K562 (cell line): ENCODE results near the gene KIF24. TPM values are rescaled to one million over a fixed set of nuclear protein-coding genes. Genes with fewer than 3 reads are reported as not detected.

Experiments used
- ATAC-seq: fragments of 200-7000 bp; cut with Tn5 transposase; 3 replicates; pipeline ENCODE4 v1.9.1; 2020; ENCODE audit warnings: moderate library complexity
- BruUV-seq: library from RNA; stranded (reverse); fragments of 400-500 nt; replicated peaks from 2 replicates; lab custom pipeline; 2021; lab: Mats Ljungman, UMichigan
- CTCF ChIA-PET: fragments of 300-600 bp; formaldehyde crosslinking; extraction: SDS; loops from one replicate; lab custom pipeline; 2021; ENCODE audit warnings: low intra/inter-chr PET ratio; lab: Yijun Ruan, JAX
- POLR2A ChIA-PET: fragments of 300-600, 350-650 bp; sonication (Branson Sonifier 250); formaldehyde crosslinking; extraction: SDS; loops from one replicate; lab custom pipeline; 2021; ENCODE audit warnings: antibody characterized with exemption, inconsistent platforms; lab: Yijun Ruan, JAX
- DNase-seq, 4 experiments: peaks; one replicate each; pipeline versions ENCODE4 v3.0.0 to v3.0.0-alpha.2; 2011 to 2018; ENCODE audit warnings: low spot score in 3 of 4, mixed read lengths in 3 of 4; ENCODE audit errors: extremely low read depth in 1 of 4
- FAIRE-seq: peaks from 2 replicates; lab custom pipeline; 2011; peaks lifted over from hg19 to GRCh38; lab: Jason Lieb, UNC
- H2AFZ ChIP-seq: 2 replicates; pipeline ENCODE4 v1.6.0; 2011; ENCODE audit warnings: low read depth, low read length, control low read depth, inconsistent platforms
- H3K27ac ChIP-seq: fragments of 200-600 bp; 3 replicates; pipeline ENCODE4 v1.8.0; 2011; ENCODE audit warnings: low read depth, mild to moderate bottlenecking, control low read depth, inconsistent platforms, low read length, moderate library complexity, mixed read lengths; ENCODE audit errors: extremely low read depth
- H3K27me3 ChIP-seq, 2 experiments: fragments of 300-600 bp in 1 of 2; 2 replicates in 1 of 2; 3 replicates in 1 of 2; pipeline versions ENCODE4 v1.6.0 to v1.8.0; 2011; ENCODE audit warnings: inconsistent platforms in 2 of 2, low read length in 2 of 2, mild to moderate bottlenecking in 1 of 2, mixed read lengths in 1 of 2, moderate library complexity in 1 of 2; ENCODE audit not compliant: control insufficient read depth in 2 of 2, insufficient read depth in 2 of 2
- H3K36me3 ChIP-seq: fragments of 300-600 bp; 3 replicates; pipeline ENCODE4 v1.8.0; 2011; ENCODE audit warnings: mild to moderate bottlenecking, low read length, inconsistent platforms; ENCODE audit not compliant: control insufficient read depth, insufficient read depth
- H3K4me1 ChIP-seq, 2 experiments: fragments of 200-600 bp in 1 of 2; replicated peaks in 1 of 2; 2 replicates in 1 of 2; 3 replicates in 1 of 2; pipeline versions ENCODE4 v1.5.1 to v1.8.0; 2011; ENCODE audit warnings: inconsistent platforms in 2 of 2, low read length in 2 of 2, mild to moderate bottlenecking in 1 of 2, mixed read lengths in 1 of 2, moderate library complexity in 1 of 2; ENCODE audit not compliant: control insufficient read depth in 2 of 2, insufficient read depth in 2 of 2
- H3K4me2 ChIP-seq: 2 replicates; pipeline ENCODE4 v1.6.1; 2011; ENCODE audit warnings: low read length, control low read depth, inconsistent platforms, mixed read lengths; ENCODE audit not compliant: insufficient read depth
- H3K4me3 ChIP-seq: fragments of 200-600 bp; sonication (generic), shearing (Covaris generic); 2 replicates; pipeline ENCODE4 v1.5.1; 2016; ENCODE audit warnings: control low read depth, inconsistent platforms
- H3K79me2 ChIP-seq: fragments of 200-600 bp; 3 replicates; pipeline ENCODE4 v1.8.0; 2011; ENCODE audit warnings: low read length, inconsistent platforms; ENCODE audit not compliant: control insufficient read depth, insufficient read depth
- H3K9ac ChIP-seq, 2 experiments: 2 replicates each; pipeline versions ENCODE4 v1.6.0 to v1.6.1; 2011; ENCODE audit warnings: low read depth in 2 of 2, low read length in 2 of 2, control low read depth in 1 of 2, inconsistent platforms in 1 of 2, mild to moderate bottlenecking in 1 of 2, mixed read lengths in 1 of 2; ENCODE audit not compliant: insufficient read depth in 1 of 2
- H3K9me1 ChIP-seq: one replicate; pipeline ENCODE4 v1.6.0; 2011; ENCODE audit warnings: inconsistent platforms, mild to moderate bottlenecking, low read length, moderate library complexity; ENCODE audit not compliant: control insufficient read depth, insufficient read depth
- H3K9me3 ChIP-seq: replicated peaks from 2 replicates; pipeline ENCODE4 v1.5.1; 2011; ENCODE audit warnings: low read depth, low read length, inconsistent platforms; ENCODE audit not compliant: control insufficient read depth, insufficient read depth
- H4K20me1 ChIP-seq: replicated peaks from 2 replicates; pipeline ENCODE4 v1.6.1; 2011; ENCODE audit warnings: low read length, inconsistent platforms, mixed read lengths; ENCODE audit not compliant: control insufficient read depth, insufficient read depth
- CBX2 ChIP-seq: fragments of 200-600 bp; sonication (generic); IDR thresholded peaks from one replicate; pipeline ENCODE4 v1.6.1; 2012; ENCODE audit warnings: mild to moderate bottlenecking, low read length, inconsistent platforms; ENCODE audit not compliant: insufficient read depth, poor library complexity, severe bottlenecking
- HDAC8 ChIP-seq: fragments of 450-650 bp; IDR thresholded peaks from 2 replicates; pipeline ENCODE4 v1.6.1; 2016; ENCODE audit warnings: mild to moderate bottlenecking, missing genetic modification characterization, moderate library complexity, missing compliant biosample characterization
- HMG20B ChIP-seq: fragments of 250-450 bp; sonication (Bioruptor Pico); IDR thresholded peaks from 2 replicates; pipeline ENCODE4 v1.5.0; 2021; ENCODE audit warnings: mild to moderate bottlenecking
- IRF2 ChIP-seq: sonication (generic); formaldehyde crosslinking; IDR thresholded peaks from 2 replicates; pipeline ENCODE4 v1.8.1; 2022; ENCODE audit warnings: mild to moderate bottlenecking, missing genetic modification reagents
- KLF10 ChIP-seq: fragments of 250-450 bp; sonication (Bioruptor Pico); IDR thresholded peaks from 2 replicates; pipeline ENCODE4 v1.6.1; 2021; ENCODE audit warnings: matching md5 sums
- XRCC3 ChIP-seq: fragments of 450-650 bp; IDR thresholded peaks from 2 replicates; pipeline ENCODE4 v1.6.1; 2017; ENCODE audit warnings: mild to moderate bottlenecking, moderate library complexity
- ZEB2 ChIP-seq: fragments of 450-650 bp; IDR thresholded peaks from 2 replicates; pipeline ENCODE4 v1.6.1; 2016
- ZNF282 ChIP-seq: sonication (generic); formaldehyde crosslinking; IDR thresholded peaks from 2 replicates; pipeline ENCODE4 v1.8.1; 2023; ENCODE audit warnings: missing genetic modification reagents
- WGBS: fragments of 100-300 bp; shearing (Covaris generic); methylation state at CpG from one replicate; pipeline ENCODE4 v1.1.6; 2016; ENCODE audit warnings: low coverage, mixed read lengths; ENCODE audit not compliant: insufficient coverage; ENCODE audit errors: missing lambda C conversion rate; 5-methylcytosine and 5-hydroxymethylcytosine counted together
- in situ Hi-C: fragments of 300-500 bp; cut with MboI; formaldehyde crosslinking; loops from 4 replicates; pipeline ENCODE4 v1.15.0; 2018; ENCODE audit warnings: inconsistent platforms, mixed read lengths
- intact Hi-C: fragments of 100-400 bp; cut with micrococcal nuclease; formaldehyde crosslinking; loops from 2 replicates; pipeline ENCODE4 v1.14.2; 2022
- polyA plus RNA-seq, 8 experiments: library from polyadenylated mRNA; depleted of rRNA in 4 of 8; stranded (reverse) in 5 of 8; unstranded in 3 of 8; fragments of >200 nt; fragmentation: Nextera tagmentation in 2 of 8; fragmentation: Illumina TruSeq in 1 of 8; extraction: Ambion mirVana in 2 of 8; extraction: Trizol in 1 of 8; gene quantifications; 2 replicates each; pipeline versions ENCODE4 v1.2.1 to v1.2.3, GENCODE V29; 2011 to 2014; ENCODE audit warnings: inconsistent platforms in 1 of 8, missing spikeins in 1 of 8
- total RNA-seq, 7 experiments: library from RNA; depleted of rRNA in 6 of 7; stranded (reverse); fragments of >200 nt in 6 of 7; fragmentation: Illumina TruSeq in 2 of 7; extraction: Trizol in 2 of 7; gene quantifications; 2 replicates each; pipeline versions ENCODE4 v1.2.1 to v1.2.3, GENCODE V29; 2011 to 2021; ENCODE audit warnings: low replicate concordance in 1 of 7
- TF ChIP-seq, protein P1 (sequence below): fragments of 250-450 bp; sonication (Bioruptor Pico); IDR thresholded peaks from 2 replicates; pipeline ENCODE4 v1.5.0; 2020; ENCODE audit warnings: mild to moderate bottlenecking, borderline replicate concordance
- TF ChIP-seq, protein P2 (sequence below), 2 experiments: fragments of 450-650 bp in 1 of 2; IDR thresholded peaks; 2 replicates each; pipeline ENCODE4 v1.6.1; 2011 to 2017; ENCODE audit warnings: low read depth in 2 of 2, antibody characterized with exemption in 1 of 2, borderline replicate concordance in 1 of 2, low read length in 1 of 2, mild to moderate bottlenecking in 1 of 2, mixed read lengths in 1 of 2; ENCODE audit not compliant: control insufficient read depth in 1 of 2
- TF ChIP-seq, protein P3 (sequence below): sonication (generic); formaldehyde crosslinking; IDR thresholded peaks from 2 replicates; pipeline ENCODE4 v1.8.1; 2023; ENCODE audit warnings: mild to moderate bottlenecking, missing genetic modification reagents, moderate library complexity

KIF24 gene
- total and polyA plus RNA-seq, 9 of the 15 experiments (the other 6 are each of a cell fraction or from before 2014, with no cell fraction given) = 0.63 to 5.8 (median 4.4) TPM

DNA sequence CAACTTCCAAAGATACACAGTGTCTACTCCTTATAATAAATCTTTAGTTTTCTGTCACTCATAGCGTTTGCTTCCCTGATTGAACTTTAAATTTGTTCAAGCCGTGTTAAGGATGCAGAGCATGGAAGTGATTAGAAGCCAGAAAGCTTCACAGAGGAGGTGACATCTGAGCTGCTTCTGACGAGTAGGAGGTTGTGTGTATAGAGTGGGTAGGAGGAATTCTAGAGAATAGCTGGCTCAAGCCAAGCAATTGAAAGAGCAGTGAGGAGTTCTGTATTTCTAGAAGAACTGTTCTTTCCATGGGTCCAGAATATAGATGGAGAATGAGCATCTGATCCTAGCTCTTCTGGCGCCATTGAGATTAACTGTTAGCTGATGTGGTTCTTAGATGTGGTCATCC, 6.3 kb upstream of the KIF24 start:
- ATAC-seq (no peak), DNase-seq (no peak), FAIRE-seq (no peak)
- ChIA-PET CTCF (no interaction called here), POLR2A (interaction anchor here (0.6 kb wide), 1 partner anchor 1855 kb away, joined by 3 read pairs; no protein-coding TSS in a partner anchor)
- Histone ChIP-seq H3K27ac (no peak overlapping the region), H4K20me1 (no peaks in the 10 kb centered on the region), H3K79me2 (peaks cover 1% of the 10 kb centered on the region), H3K9me1 (no peaks in the 10 kb centered on the region), H3K36me3 (peaks cover 12% of the 10 kb centered on the region; the same call in 2 of the 3 replicates), H3K4me2 (no peak overlapping the region), H3K9ac (no peak overlapping the region), H2AFZ (no peak overlapping the region), H3K4me1 (peaks cover 5 to 8% of the 10 kb centered on the region in 2 experiments; a peak in 3 of 5 replicates), H3K4me3 (no peak overlapping the region), H3K27me3 (no peaks in the 10 kb centered on the region), H3K9me3 (no peaks in the 10 kb centered on the region)
- TF ChIP-seq, protein P1, sequence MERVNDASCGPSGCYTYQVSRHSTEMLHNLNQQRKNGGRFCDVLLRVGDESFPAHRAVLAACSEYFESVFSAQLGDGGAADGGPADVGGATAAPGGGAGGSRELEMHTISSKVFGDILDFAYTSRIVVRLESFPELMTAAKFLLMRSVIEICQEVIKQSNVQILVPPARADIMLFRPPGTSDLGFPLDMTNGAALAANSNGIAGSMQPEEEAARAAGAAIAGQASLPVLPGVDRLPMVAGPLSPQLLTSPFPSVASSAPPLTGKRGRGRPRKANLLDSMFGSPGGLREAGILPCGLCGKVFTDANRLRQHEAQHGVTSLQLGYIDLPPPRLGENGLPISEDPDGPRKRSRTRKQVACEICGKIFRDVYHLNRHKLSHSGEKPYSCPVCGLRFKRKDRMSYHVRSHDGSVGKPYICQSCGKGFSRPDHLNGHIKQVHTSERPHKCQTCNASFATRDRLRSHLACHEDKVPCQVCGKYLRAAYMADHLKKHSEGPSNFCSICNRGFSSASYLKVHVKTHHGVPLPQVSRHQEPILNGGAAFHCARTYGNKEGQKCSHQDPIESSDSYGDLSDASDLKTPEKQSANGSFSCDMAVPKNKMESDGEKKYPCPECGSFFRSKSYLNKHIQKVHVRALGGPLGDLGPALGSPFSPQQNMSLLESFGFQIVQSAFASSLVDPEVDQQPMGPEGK (CRISPR knock-in tag) = no peak
- TF ChIP-seq, protein P2, sequence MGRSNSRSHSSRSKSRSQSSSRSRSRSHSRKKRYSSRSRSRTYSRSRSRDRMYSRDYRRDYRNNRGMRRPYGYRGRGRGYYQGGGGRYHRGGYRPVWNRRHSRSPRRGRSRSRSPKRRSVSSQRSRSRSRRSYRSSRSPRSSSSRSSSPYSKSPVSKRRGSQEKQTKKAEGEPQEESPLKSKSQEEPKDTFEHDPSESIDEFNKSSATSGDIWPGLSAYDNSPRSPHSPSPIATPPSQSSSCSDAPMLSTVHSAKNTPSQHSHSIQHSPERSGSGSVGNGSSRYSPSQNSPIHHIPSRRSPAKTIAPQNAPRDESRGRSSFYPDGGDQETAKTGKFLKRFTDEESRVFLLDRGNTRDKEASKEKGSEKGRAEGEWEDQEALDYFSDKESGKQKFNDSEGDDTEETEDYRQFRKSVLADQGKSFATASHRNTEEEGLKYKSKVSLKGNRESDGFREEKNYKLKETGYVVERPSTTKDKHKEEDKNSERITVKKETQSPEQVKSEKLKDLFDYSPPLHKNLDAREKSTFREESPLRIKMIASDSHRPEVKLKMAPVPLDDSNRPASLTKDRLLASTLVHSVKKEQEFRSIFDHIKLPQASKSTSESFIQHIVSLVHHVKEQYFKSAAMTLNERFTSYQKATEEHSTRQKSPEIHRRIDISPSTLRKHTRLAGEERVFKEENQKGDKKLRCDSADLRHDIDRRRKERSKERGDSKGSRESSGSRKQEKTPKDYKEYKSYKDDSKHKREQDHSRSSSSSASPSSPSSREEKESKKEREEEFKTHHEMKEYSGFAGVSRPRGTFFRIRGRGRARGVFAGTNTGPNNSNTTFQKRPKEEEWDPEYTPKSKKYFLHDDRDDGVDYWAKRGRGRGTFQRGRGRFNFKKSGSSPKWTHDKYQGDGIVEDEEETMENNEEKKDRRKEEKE (IDR thresholded peaks at IDR 0.05; ENCODE audit: borderline replicate concordance in 1 of 2, control insufficient read depth in 1 of 2, low read depth in 2 of 2, low read length in 1 of 2) = no peak
- TF ChIP-seq KLF10 (CRISPR knock-in tag) = no peak
- no peak for TF ChIP-seq IRF2
- no peak for TF ChIP-seq ZNF282 (CRISPR knock-in tag)
- TF ChIP-seq, protein P3, sequence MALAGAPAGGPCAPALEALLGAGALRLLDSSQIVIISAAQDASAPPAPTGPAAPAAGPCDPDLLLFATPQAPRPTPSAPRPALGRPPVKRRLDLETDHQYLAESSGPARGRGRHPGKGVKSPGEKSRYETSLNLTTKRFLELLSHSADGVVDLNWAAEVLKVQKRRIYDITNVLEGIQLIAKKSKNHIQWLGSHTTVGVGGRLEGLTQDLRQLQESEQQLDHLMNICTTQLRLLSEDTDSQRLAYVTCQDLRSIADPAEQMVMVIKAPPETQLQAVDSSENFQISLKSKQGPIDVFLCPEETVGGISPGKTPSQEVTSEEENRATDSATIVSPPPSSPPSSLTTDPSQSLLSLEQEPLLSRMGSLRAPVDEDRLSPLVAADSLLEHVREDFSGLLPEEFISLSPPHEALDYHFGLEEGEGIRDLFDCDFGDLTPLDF (CRISPR knock-in tag) = no peak
- no peak for TF ChIP-seq ZEB2
- no peak for TF ChIP-seq CBX2
- no peak for TF ChIP-seq XRCC3
- no peak for TF ChIP-seq HMG20B (CRISPR knock-in tag)
- no peak for TF ChIP-seq HDAC8 (tag)
- in situ Hi-C loops (no loop called here), intact Hi-C loops (no loop called here)
- BruUV-seq = no TSS peak
- 46% methylated on average over 4 of the region's 4 CpGs for WGBS
